ENCODE measurements around the gene CD200R1.

The CD200R1 gene

GRCh38 chr3:112974894-112975293 lies at the start of gene CD200R1:
Gene CD200R1, minus strand, starts transcription at chr3:112975103. Its CDS starts 246 bp downstream, at chr3:112974857.
- Histone ChIP-seq H3K27me3 (ENCODE audit: control insufficient read depth, insufficient read depth, low read length) (no peaks in the 10 kb centered on the region), H3K4me3 (ENCODE audit: low read depth, low read length) (no peak within 1 kb of the TSS), H3K36me3 (ENCODE audit: control insufficient read depth, insufficient read depth, low read length) (no peaks in the 10 kb centered on the region), H3K9ac (ENCODE audit: low read depth, low read length) (no peak within 1 kb of the TSS), H3K4me1 (ENCODE audit: control insufficient read depth, insufficient read depth, low read length) (no peaks in the 10 kb centered on the region), H3K9me3 (ENCODE audit: control insufficient read depth, insufficient read depth, low read length) (no peaks in the 10 kb centered on the region)

DNA sequence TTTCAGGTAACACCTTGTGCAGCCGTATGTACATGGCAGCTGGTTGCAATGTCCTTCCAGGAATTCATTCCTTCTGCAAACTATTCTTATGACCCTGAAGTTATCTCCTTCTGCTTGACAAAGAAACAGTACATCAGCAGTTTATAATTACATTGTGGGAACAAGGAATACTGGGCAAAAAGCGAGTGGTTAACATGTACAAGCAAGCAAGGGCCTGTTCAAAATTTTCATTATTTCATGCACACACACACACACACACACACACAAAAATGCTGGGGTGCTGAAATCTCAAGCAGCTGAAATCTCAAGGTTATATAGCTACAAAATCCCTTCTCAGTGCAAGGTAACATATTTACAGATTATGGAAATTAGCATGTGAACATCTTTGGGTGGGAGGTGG lies 46.6 kb upstream of the CD200R1 start:
- Histone ChIP-seq H3K27me3 (ENCODE audit: control insufficient read depth, insufficient read depth, low read length) (no peaks in the 10 kb centered on the region), H3K9me3 (ENCODE audit: control insufficient read depth, insufficient read depth, low read length) (no peaks in the 10 kb centered on the region), H3K4me3 (ENCODE audit: low read depth, low read length) (no peak overlapping the region), H3K4me1 (ENCODE audit: control insufficient read depth, insufficient read depth, low read length) (peaks cover 13% of the 10 kb centered on the region), H3K9ac (ENCODE audit: low read depth, low read length) (no peak overlapping the region), H3K36me3 (ENCODE audit: control insufficient read depth, insufficient read depth, low read length) (peaks cover 1% of the 10 kb centered on the region)

DNA sequence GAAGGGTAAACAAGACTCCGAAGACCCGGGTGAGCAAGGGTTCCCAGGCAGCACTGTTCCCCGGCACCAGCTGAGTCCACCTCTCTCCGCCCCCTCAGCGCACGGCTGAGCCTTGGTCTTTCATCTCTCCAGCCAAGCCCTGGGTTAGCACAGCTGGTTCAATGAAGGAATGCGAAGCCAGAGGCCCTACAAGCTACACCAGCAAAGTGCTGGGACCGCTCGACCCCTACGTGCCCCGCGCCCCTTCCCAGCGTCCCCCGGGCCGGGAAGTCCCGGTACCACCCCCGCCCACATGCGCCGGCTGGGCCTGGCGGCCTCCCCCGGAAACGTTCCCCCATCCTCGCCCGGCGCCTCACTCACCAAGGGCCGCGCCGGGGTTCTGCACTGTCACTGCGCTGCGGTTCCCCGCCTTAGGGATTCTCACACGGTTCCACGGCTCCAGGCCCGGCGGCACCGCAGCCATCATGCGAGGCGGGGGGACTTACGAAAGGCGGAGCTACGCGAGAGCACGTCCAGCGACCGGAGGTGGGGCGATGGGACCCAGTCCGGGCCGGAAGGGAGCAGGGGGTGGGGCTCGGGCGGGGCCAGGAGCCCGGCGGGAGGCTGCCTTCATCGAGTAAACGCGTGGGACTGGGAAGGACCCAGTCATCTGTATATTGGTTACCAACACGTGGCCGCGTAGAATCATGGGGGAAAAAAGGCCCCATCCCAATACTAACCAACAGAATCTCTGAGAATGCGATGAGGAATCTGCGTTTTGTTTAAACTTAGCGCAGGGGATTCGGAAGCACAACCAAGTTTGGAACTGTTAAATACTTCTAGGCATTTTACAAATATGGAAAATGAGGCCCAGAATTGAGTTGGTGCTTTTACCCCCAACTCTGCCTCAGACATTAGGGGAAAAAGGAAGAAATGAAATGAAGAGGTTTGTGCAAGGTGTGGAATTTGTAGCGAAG lies 44.6 kb upstream of the CD200R1 start:
- H3K4me1 ChIP-seq (ENCODE audit: control insufficient read depth, insufficient read depth, low read length), result peaks cover 13% of the 10 kb centered on the region
- no peaks in the 10 kb centered on the region for H3K9me3 ChIP-seq (ENCODE audit: control insufficient read depth, insufficient read depth, low read length)
- no peaks in the 10 kb centered on the region for H3K27me3 ChIP-seq (ENCODE audit: control insufficient read depth, insufficient read depth, low read length)
- H3K36me3 ChIP-seq (ENCODE audit: control insufficient read depth, insufficient read depth, low read length), result peaks cover 2% of the 10 kb centered on the region
- H3K4me3 ChIP-seq (ENCODE audit: low read depth, low read length), result peak overlapping the region; percentile 84
- H3K9ac ChIP-seq (ENCODE audit: low read depth, low read length), result peak overlapping the region; percentile 86

- Histone ChIP-seq H3K36me3 (ENCODE audit: control insufficient read depth, insufficient read depth, low read length) (peaks cover 2% of the 10 kb centered on the region), H3K27me3 (ENCODE audit: control insufficient read depth, insufficient read depth, low read length) (no peaks in the 10 kb centered on the region), H3K9me3 (ENCODE audit: control insufficient read depth, insufficient read depth, low read length) (no peaks in the 10 kb centered on the region), H3K4me3 (ENCODE audit: low read depth, low read length) (peak overlapping the region; percentile 84), H3K4me1 (ENCODE audit: control insufficient read depth, insufficient read depth, low read length) (peaks cover 11% of the 10 kb centered on the region), H3K9ac (ENCODE audit: low read depth, low read length) (peak overlapping the region; percentile 86)
Observed at GRCh38 chr3:113018536-113019181, 43.8 kb upstream of the CD200R1 start.

GRCh38 chr3:113013593-113013992 lies 38.7 kb upstream of the CD200R1 start:
- Histone ChIP-seq H3K4me1 (ENCODE audit: control insufficient read depth, insufficient read depth, low read length) (peaks cover 7% of the 10 kb centered on the region), H3K9ac (ENCODE audit: low read depth, low read length) (no peak overlapping the region), H3K36me3 (ENCODE audit: control insufficient read depth, insufficient read depth, low read length) (peaks cover 8% of the 10 kb centered on the region), H3K27me3 (ENCODE audit: control insufficient read depth, insufficient read depth, low read length) (no peaks in the 10 kb centered on the region), H3K9me3 (ENCODE audit: control insufficient read depth, insufficient read depth, low read length) (no peaks in the 10 kb centered on the region), H3K4me3 (ENCODE audit: low read depth, low read length) (no peak overlapping the region)

- Histone ChIP-seq H3K4me3 (ENCODE audit: low read depth, low read length) (no peak overlapping the region), H3K36me3 (ENCODE audit: control insufficient read depth, insufficient read depth, low read length) (peaks cover 12% of the 10 kb centered on the region), H3K27me3 (ENCODE audit: control insufficient read depth, insufficient read depth, low read length) (no peaks in the 10 kb centered on the region), H3K9ac (ENCODE audit: low read depth, low read length) (no peak overlapping the region), H3K9me3 (ENCODE audit: control insufficient read depth, insufficient read depth, low read length) (no peaks in the 10 kb centered on the region), H3K4me1 (ENCODE audit: control insufficient read depth, insufficient read depth, low read length) (no peaks in the 10 kb centered on the region)
Observed at GRCh38 chr3:113008117-113008516, 33.2 kb upstream of the CD200R1 start.

DNA sequence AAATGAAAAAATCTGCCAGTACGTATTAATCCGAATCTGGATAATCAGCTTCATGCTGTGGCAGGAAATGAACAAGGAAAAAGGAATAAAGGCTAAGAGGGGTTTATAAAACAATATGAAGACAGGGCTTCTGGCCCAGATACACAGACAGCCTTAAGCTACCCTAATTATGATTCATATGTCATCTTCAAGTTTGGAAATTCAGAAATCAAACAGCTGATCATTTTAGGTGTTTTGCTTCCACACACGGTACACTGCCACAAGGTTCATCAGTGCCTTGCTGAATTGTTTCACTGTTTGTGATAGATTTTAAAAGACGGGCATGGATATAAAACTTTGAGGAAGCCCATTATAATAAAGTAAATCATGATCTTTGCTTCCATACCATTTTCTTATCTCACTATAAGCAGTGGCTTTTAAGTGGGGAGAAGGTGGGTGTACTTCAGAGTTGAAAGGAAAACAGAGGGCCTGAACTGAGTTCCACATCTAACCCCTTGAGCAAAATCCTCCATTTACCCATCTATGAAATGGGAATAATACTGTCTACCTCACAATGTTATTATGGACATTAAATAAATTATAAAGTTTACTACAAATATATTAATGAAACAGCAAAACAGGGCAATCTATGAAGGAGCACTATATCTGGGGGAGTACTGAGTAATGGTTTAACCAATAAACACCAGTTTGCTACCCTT lies 31.6 kb upstream of the CD200R1 start:
- no peaks in the 10 kb centered on the region for H3K4me1 ChIP-seq (ENCODE audit: control insufficient read depth, insufficient read depth, low read length)
- no peaks in the 10 kb centered on the region for H3K9me3 ChIP-seq (ENCODE audit: control insufficient read depth, insufficient read depth, low read length)
- no peaks in the 10 kb centered on the region for H3K27me3 ChIP-seq (ENCODE audit: control insufficient read depth, insufficient read depth, low read length)
- H3K9ac ChIP-seq (ENCODE audit: low read depth, low read length), result no peak overlapping the region
- H3K36me3 ChIP-seq (ENCODE audit: control insufficient read depth, insufficient read depth, low read length), result peaks cover 16% of the 10 kb centered on the region
- no peak overlapping the region for H3K4me3 ChIP-seq (ENCODE audit: low read depth, low read length)

- H3K27me3 ChIP-seq (ENCODE audit: control insufficient read depth, insufficient read depth, low read length), result no peaks in the 10 kb centered on the region
- H3K9ac ChIP-seq (ENCODE audit: low read depth, low read length), result no peak overlapping the region
- H3K9me3 ChIP-seq (ENCODE audit: control insufficient read depth, insufficient read depth, low read length), result no peaks in the 10 kb centered on the region
- peaks cover 16% of the 10 kb centered on the region for H3K36me3 ChIP-seq (ENCODE audit: control insufficient read depth, insufficient read depth, low read length)
- H3K4me1 ChIP-seq (ENCODE audit: control insufficient read depth, insufficient read depth, low read length), result no peaks in the 10 kb centered on the region
- no peak overlapping the region for H3K4me3 ChIP-seq (ENCODE audit: low read depth, low read length)
Observed at GRCh38 chr3:113005611-113006010, 30.7 kb upstream of the CD200R1 start.

GRCh38 chr3:113002679-113003078 lies 27.8 kb upstream of the CD200R1 start:
- H3K9ac ChIP-seq (ENCODE audit: low read depth, low read length), result no peak overlapping the region
- H3K9me3 ChIP-seq (ENCODE audit: control insufficient read depth, insufficient read depth, low read length), result no peaks in the 10 kb centered on the region
- no peak overlapping the region for H3K4me3 ChIP-seq (ENCODE audit: low read depth, low read length)
- H3K36me3 ChIP-seq (ENCODE audit: control insufficient read depth, insufficient read depth, low read length), result peaks cover 15% of the 10 kb centered on the region
- H3K4me1 ChIP-seq (ENCODE audit: control insufficient read depth, insufficient read depth, low read length), result no peaks in the 10 kb centered on the region
- no peaks in the 10 kb centered on the region for H3K27me3 ChIP-seq (ENCODE audit: control insufficient read depth, insufficient read depth, low read length)

DNA sequence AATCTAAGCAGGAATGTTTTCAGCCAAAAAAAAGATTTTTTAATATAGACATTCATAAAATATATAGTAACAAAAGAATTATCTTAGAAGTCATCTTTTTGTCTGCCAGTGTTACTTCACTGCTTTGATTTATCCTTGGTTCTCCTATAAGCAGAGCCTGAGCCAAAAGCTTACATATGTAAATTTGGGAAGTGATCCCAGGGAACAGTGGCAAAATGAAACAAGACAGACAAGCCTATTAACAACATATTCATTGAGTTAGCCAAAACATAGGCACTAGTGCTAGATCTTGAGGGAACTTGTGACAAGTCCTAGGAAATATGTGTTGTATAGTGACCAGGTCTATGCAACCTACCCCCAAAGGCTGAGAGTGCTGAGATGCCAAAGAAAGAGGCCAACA lies 27.1 kb upstream of the CD200R1 start:
- H3K4me3 ChIP-seq (ENCODE audit: low read depth, low read length), result no peak overlapping the region
- H3K9ac ChIP-seq (ENCODE audit: low read depth, low read length), result no peak overlapping the region
- H3K4me1 ChIP-seq (ENCODE audit: control insufficient read depth, insufficient read depth, low read length), result no peaks in the 10 kb centered on the region
- peaks cover 11% of the 10 kb centered on the region for H3K36me3 ChIP-seq (ENCODE audit: control insufficient read depth, insufficient read depth, low read length)
- no peaks in the 10 kb centered on the region for H3K27me3 ChIP-seq (ENCODE audit: control insufficient read depth, insufficient read depth, low read length)
- H3K9me3 ChIP-seq (ENCODE audit: control insufficient read depth, insufficient read depth, low read length), result no peaks in the 10 kb centered on the region

DNA sequence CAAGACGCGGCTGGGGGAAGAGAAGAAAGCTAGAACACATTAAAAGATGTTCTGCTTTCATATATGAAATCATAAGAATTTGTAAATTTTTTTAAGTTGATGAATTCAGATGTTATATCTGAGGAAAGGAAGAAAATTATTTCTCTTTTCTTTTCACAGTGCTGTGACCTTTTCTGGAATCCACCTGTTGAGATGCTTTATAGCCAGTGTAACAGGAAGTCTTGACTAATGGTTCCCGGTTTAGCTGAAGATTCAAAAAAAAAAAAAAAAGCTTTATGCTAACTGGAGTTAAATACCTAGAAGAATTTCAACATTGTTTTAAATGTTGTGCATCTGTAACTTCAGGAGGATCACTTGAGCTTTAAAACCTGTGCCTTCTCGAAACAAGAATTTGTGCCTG lies 25.8 kb upstream of the CD200R1 start:
- H3K36me3 ChIP-seq (ENCODE audit: control insufficient read depth, insufficient read depth, low read length), result peaks cover 11% of the 10 kb centered on the region
- H3K9ac ChIP-seq (ENCODE audit: low read depth, low read length), result no peak overlapping the region

More for the DNA sequence above, 25.8 kb upstream of the CD200R1 start:
- Histone ChIP-seq H3K4me3 (ENCODE audit: low read depth, low read length) (no peak overlapping the region), H3K4me1 (ENCODE audit: control insufficient read depth, insufficient read depth, low read length) (no peaks in the 10 kb centered on the region), H3K27me3 (ENCODE audit: control insufficient read depth, insufficient read depth, low read length) (no peaks in the 10 kb centered on the region), H3K9me3 (ENCODE audit: control insufficient read depth, insufficient read depth, low read length) (no peaks in the 10 kb centered on the region)

Measured in iPS-15b (cell line).